ENCODE results near the gene SCYGR5.

Gene SCYGR5

GRCh38 chr2:227674485-227674884 lies 7.9 kb downstream of the SCYGR5 start:
- no peak for DNase-seq

- DNase-seq, result no peak
These were observed 11.3 kb downstream of the SCYGR5 start for GRCh38 chr2:227677928-227678327.

- no peak for DNase-seq
These were observed 17.7 kb downstream of the SCYGR5 start for GRCh38 chr2:227684258-227684657.

- DNase-seq, result no peak
These were observed 20.6 kb downstream of the SCYGR5 start for GRCh38 chr2:227687189-227687588.

GRCh38 chr2:227696990-227697679 lies 30.5 kb downstream of the SCYGR5 start:
- DNase-seq, result no peak

- DNase-seq, result no peak
These were observed 35.0 kb downstream of the SCYGR5 start for GRCh38 chr2:227701556-227701955.

GRCh38 chr2:227703280-227703732 lies 36.7 kb downstream of the SCYGR5 start:
- no peak for DNase-seq

- DNase-seq, result no peak
These were observed 37.4 kb downstream of the SCYGR5 start for GRCh38 chr2:227703961-227704360.

- DNase-seq, result no peak
These were observed 40.3 kb downstream of the SCYGR5 start for GRCh38 chr2:227706859-227707258.

- no peak for DNase-seq
These were observed 40.8 kb downstream of the SCYGR5 start for GRCh38 chr2:227707390-227707789.

- no peak for DNase-seq
These were observed 44.4 kb downstream of the SCYGR5 start for GRCh38 chr2:227710986-227711385.

- no peak for DNase-seq
These were observed 46.7 kb downstream of the SCYGR5 start for GRCh38 chr2:227713291-227713690.

GRCh38 chr2:227716501-227716900 lies 49.9 kb downstream of the SCYGR5 start:
- DNase-seq, result no peak

All from central memory CD4-positive, alpha-beta T cell (primary cell).